GM18520 (cell line): ENCODE measurements around the gene MRPL39.
"Not testable (repeated sequence)": the region's sequence is repeated elsewhere in the genome, so short reads cannot be mapped to it uniquely, and the experiment has no call there.

Experiments
- ATAC-seq: cut with Tn5 transposase; IDR thresholded peaks from one replicate; pipeline ENCODE4 v1.9.1; 2021; ENCODE audit not compliant: unreplicated experiment

Gene MRPL39

GRCh38 chr21:25607151-25608043 is at the start of gene MRPL39:
TSS of gene MRPL39 (minus strand) at chr21:25607481. CDS start at chr21:25607475, 6 bp downstream.
- peak; percentile 87 for ATAC-seq

GRCh38 chr21:25656412-25656811 is 49.1 kb upstream of the MRPL39 start:
- no peak for ATAC-seq

GRCh38 chr21:25649146-25649545 is 41.9 kb upstream of the MRPL39 start:
- no peak for ATAC-seq

- ATAC-seq, result no peak
Measured at GRCh38 chr21:25647647-25648046, 40.4 kb upstream of the MRPL39 start.

GRCh38 chr21:25646474-25646873 is 39.2 kb upstream of the MRPL39 start:
- no peak for ATAC-seq

- ATAC-seq, result no peak
Measured at GRCh38 chr21:25643486-25643885, 36.2 kb upstream of the MRPL39 start.

- ATAC-seq, result no peak
Measured at GRCh38 chr21:25640943-25641292, 33.6 kb upstream of the MRPL39 start.

- no peak for ATAC-seq
Measured at GRCh38 chr21:25640202-25640942, 33.1 kb upstream of the MRPL39 start.

- no peak for ATAC-seq
Measured at GRCh38 chr21:25639551-25640201, 32.4 kb upstream of the MRPL39 start.

- ATAC-seq, result no peak
Measured at GRCh38 chr21:25638660-25639550, 31.6 kb upstream of the MRPL39 start, which contains the start of gene JAM2. TSS of gene JAM2 (plus strand) at chr21:25639258. CDS start at chr21:25639822, 564 bp downstream.

- ATAC-seq, result no peak
Measured at GRCh38 chr21:25637851-25638659, 30.8 kb upstream of the MRPL39 start.

- no peak for ATAC-seq
Measured at GRCh38 chr21:25636727-25637126, 29.4 kb upstream of the MRPL39 start.

GRCh38 chr21:25635310-25635709 is 28.0 kb upstream of the MRPL39 start:
- no peak for ATAC-seq

GRCh38 chr21:25632296-25632695 is 25.0 kb upstream of the MRPL39 start:
- ATAC-seq, result no peak

- ATAC-seq, result no peak
Measured at GRCh38 chr21:25626757-25627156, 19.5 kb upstream of the MRPL39 start.

- ATAC-seq, result not testable (repeated sequence)
Measured at GRCh38 chr21:25625776-25626555, 18.7 kb upstream of the MRPL39 start.

- ATAC-seq, result no peak
Measured at GRCh38 chr21:25625036-25625435, 17.8 kb upstream of the MRPL39 start.

GRCh38 chr21:25624511-25624910 is 17.2 kb upstream of the MRPL39 start:
- ATAC-seq, result no peak

- ATAC-seq, result no peak
Measured at GRCh38 chr21:25619198-25619597, 11.9 kb upstream of the MRPL39 start.
